Measurements from ENCODE around the gene OR51D1. TPM values are rescaled to one million over a fixed set of nuclear protein-coding genes. Genes with fewer than 3 reads are reported as not detected.

The OR51D1 gene
- total RNA-seq, 1 donor from 2014 or later = not detected

GRCh38 chr11:4607096-4607495 is 30.2 kb upstream of the OR51D1 start:
- H3K27me3 ChIP-seq (ENCODE audit: low read depth) = no peaks in the 10 kb centered on the region
- no peak for ATAC-seq
- peak overlapping the region; percentile 75 for H3K4me3 ChIP-seq
- intact Hi-C loops (cut with DNase I) = no loop called here
- peaks cover 20% of the 10 kb centered on the region for H3K4me1 ChIP-seq
- peak overlapping the region; percentile 90 for H3K27ac ChIP-seq
- H3K9me3 ChIP-seq = no peaks in the 10 kb centered on the region
- peaks cover 32% of the 10 kb centered on the region for H3K36me3 ChIP-seq
- DNase-seq = no peak
- TF ChIP-seq CTCF (IDR thresholded peaks at IDR 0.05) = no peak

GRCh38 chr11:4607781-4608666 is 29.3 kb upstream of the OR51D1 start, which contains the start of gene TRIM68:
TRIM68 (minus strand) TSS chr11:4608231; CDS start chr11:4605504, 2,727 bp downstream.
- ATAC-seq (peak; percentile 100), DNase-seq (peak; percentile 97)
- H3K27ac ChIP-seq = peak within 1 kb of the TSS; percentile 90
- H3K27me3 ChIP-seq (ENCODE audit: low read depth) = no peaks in the 10 kb centered on the region
- peak within 1 kb of the TSS; percentile 75 for H3K4me3 ChIP-seq
- H3K4me1 ChIP-seq = peaks cover 20% of the 10 kb centered on the region
- no peak for TF ChIP-seq CTCF (IDR thresholded peaks at IDR 0.05)
- intact Hi-C loops (cut with DNase I) = no loop called here
- H3K36me3 ChIP-seq = peaks cover 23% of the 10 kb centered on the region
- H3K9me3 ChIP-seq = no peaks in the 10 kb centered on the region

GRCh38 chr11:4610258-4610935 is 26.9 kb upstream of the OR51D1 start:
- no peak for TF ChIP-seq CTCF (IDR thresholded peaks at IDR 0.05)
- H3K4me3 ChIP-seq = peak overlapping the region; percentile 20
- ATAC-seq (no peak), DNase-seq (no peak)
- H3K36me3 ChIP-seq = no peaks in the 10 kb centered on the region
- intact Hi-C loops (cut with DNase I) = no loop called here
- H3K27me3 ChIP-seq (ENCODE audit: low read depth) = no peaks in the 10 kb centered on the region
- H3K4me1 ChIP-seq = peaks cover 20% of the 10 kb centered on the region
- peak overlapping the region; percentile 50 for H3K27ac ChIP-seq
- no peaks in the 10 kb centered on the region for H3K9me3 ChIP-seq

GRCh38 chr11:4611986-4612385 is 25.3 kb upstream of the OR51D1 start:
- Histone ChIP-seq H3K9me3 (no peaks in the 10 kb centered on the region), H3K4me3 (no peak overlapping the region), H3K4me1 (peaks cover 9% of the 10 kb centered on the region), H3K27me3 (ENCODE audit: low read depth) (no peaks in the 10 kb centered on the region), H3K36me3 (no peaks in the 10 kb centered on the region), H3K27ac (no peak overlapping the region)
- intact Hi-C loops (cut with DNase I) = no loop called here
- DNase-seq (no peak), ATAC-seq (no peak)
- no peak for TF ChIP-seq CTCF (IDR thresholded peaks at IDR 0.05)

- Histone ChIP-seq H3K36me3 (no peaks in the 10 kb centered on the region), H3K27me3 (ENCODE audit: low read depth) (no peaks in the 10 kb centered on the region), H3K9me3 (no peaks in the 10 kb centered on the region), H3K4me1 (no peaks in the 10 kb centered on the region), H3K27ac (no peak overlapping the region), H3K4me3 (no peak overlapping the region)
- DNase-seq = no peak
- intact Hi-C loops (cut with DNase I) = no loop called here
- ATAC-seq = no peak
- TF ChIP-seq CTCF (IDR thresholded peaks at IDR 0.05) = no peak
These were observed 21.3 kb upstream of the OR51D1 start for GRCh38 chr11:4615856-4616444.
